ENCODE data around the gene NCAM1.
A peak's percentile ranks its signal among the peaks of the same experiment; 100 is the strongest.

Gene NCAM1

DNA sequence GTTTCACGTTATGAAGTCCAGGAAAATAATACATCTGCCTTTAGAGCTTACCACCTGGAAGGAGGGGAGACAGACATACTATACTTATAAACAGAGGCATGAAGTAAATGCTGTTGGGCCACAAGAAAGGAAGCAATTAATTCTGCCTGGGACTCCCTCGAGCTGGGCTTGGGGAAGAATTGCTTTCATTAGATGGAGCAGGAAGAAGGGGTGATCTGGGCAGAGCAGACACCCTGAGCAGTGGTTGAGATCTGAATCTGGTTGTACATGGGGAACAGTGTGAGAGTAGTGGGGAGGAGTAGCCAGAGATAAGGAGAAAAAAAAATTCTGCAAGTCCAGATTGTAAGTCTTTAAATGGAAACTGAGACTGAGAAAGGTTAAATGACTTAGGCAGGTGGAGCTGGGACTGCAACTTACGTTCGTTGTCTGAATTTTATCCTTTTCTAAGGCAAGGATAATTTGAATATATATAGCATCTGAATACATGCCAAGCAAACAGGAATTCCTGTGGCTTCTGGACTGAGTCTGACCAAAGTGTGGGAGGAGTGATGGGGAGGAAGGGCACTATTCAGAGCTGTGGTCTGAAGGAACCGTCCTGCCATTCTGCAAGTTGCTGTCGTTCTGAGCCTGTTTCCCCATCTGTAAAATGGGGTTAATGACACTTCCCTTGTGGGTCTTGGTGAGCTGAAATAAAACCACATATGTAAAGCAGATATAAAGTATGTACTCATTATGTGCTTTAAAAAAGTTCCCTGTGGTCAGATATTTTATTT is 7.9 kb downstream of the NCAM1 start:
- peak; percentile 52 for DNase-seq

- no peak for DNase-seq
Observed at GRCh38 chr11:112971195-112971594, 10.0 kb downstream of the NCAM1 start.

DNA sequence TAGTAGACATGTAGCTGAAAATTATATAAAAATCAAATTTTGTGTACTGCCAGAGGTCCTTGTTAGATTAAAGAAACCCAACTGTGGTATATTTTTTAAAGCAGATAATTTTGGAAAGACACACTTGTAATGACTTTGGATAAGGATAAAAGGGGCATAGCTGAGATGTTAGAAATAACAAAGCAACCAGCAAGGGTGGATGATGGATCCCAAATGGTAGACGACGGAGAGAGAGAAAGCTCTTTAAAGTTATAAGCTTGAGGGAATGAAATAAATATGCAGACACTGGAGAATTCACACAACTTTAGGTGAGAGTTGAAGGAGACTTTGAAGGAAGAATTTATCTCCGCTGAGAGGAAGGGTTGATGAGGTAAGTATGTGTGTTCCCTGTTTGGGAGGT is 10.6 kb downstream of the NCAM1 start:
- no peak for DNase-seq

GRCh38 chr11:112972399-112973145 is 11.4 kb downstream of the NCAM1 start:
- DNase-seq: no peak

- no peak for DNase-seq
Observed at GRCh38 chr11:112975051-112975450, 13.8 kb downstream of the NCAM1 start.

GRCh38 chr11:112975493-112975892 is 14.3 kb downstream of the NCAM1 start:
- DNase-seq: no peak

- peak; percentile 55 for DNase-seq
Observed at GRCh38 chr11:112977755-112978154, 16.5 kb downstream of the NCAM1 start.

DNA sequence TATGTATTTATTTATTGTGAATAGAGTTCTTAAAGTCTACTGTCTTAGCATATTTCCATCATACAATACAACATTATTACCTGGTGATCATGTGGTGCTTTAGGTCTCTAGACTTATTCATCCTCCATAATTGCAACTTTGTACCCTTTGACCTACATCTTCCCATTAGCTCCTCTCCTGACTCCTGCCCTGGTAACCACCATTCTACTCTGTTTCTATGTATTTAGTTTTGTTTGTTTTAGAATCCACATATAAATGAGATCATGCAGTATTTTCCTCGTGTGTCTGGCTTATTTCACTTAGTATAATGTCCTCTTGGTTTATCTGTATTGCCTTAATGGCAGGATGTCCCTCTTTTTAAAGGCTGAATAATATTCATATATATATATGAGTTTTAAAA is 22.7 kb downstream of the NCAM1 start:
- no peak for DNase-seq

GRCh38 chr11:112989198-112989597 is 28.0 kb downstream of the NCAM1 start:
- no peak for DNase-seq

DNA sequence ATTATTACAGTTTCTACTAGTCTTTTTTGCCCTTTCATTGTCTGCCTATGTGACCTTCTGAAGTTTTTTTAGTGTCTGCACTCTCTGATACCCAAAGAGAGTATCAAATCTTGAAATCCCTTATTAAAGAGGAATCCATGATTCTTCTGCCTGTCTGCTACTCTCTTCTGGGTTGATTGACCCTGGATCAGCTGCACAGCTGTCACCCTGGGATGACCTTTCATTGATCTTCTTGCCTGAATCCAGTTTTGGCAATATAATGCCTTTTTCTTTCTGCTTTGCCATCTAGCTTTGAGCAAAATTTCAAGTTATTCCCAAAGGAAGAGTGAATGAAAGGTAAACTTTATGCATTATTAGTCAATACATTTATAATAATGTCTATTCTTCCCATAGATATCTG is 32.6 kb downstream of the NCAM1 start:
- no peak for DNase-seq

DNA sequence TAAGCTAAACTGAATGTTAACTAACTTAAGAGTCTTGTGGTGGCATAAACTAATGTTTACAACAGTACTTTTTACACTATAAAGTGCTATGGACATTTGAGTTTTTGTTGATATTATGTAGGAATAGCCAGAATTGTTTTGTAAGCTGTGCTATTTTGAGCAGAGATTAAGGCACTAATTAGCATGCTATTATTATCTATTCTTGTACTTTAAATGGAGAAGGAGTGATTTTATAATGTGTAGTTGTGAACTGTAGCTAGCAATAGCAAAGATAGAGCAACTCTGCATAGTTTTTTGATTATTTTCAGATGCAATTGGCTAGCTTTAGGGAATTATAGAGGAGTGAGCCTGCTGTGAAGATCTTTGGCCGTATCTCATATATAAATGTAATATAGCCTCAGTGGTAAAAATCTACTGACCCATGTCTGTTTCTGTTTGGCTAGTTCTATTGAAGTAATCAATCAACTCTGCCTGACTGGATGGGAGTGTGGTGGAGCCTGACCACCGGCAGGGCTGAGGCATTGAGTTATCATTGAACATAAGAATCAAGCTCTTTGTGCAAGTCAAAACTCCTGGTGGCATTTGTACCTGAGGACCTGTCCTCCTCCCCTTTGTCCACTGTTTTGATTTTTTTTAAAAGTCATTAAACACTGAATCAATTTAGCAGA is 34.3 kb downstream of the NCAM1 start:
- DNase-seq: no peak

- DNase-seq: no peak
Observed at GRCh38 chr11:112996994-112997393, 35.8 kb downstream of the NCAM1 start.

- DNase-seq: no peak
Observed at GRCh38 chr11:112997857-112998466, 36.7 kb downstream of the NCAM1 start.

DNA sequence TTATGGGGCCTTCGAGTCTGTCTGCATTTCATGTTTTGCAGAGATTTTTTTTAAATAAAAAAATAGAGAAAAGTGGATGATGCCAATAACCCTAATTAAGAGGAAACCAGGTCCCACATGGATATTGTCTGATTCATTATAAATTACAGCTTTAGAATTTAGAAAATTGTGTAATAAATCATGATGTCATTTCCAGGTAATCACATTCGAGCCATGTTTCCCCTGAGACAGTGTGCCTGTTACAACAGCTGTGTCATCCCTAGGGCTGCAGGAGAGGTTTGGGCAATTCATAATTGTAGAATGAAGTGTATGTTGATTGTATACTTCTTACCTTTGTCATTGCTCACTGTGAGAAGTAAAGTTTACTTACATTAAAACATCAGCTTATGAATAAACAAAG is 38.3 kb downstream of the NCAM1 start:
- no peak for DNase-seq

- no peak for DNase-seq
Observed at GRCh38 chr11:113001709-113002108, 40.5 kb downstream of the NCAM1 start.

- DNase-seq: no peak
Observed at GRCh38 chr11:113006896-113007445, 45.8 kb downstream of the NCAM1 start.

DNA sequence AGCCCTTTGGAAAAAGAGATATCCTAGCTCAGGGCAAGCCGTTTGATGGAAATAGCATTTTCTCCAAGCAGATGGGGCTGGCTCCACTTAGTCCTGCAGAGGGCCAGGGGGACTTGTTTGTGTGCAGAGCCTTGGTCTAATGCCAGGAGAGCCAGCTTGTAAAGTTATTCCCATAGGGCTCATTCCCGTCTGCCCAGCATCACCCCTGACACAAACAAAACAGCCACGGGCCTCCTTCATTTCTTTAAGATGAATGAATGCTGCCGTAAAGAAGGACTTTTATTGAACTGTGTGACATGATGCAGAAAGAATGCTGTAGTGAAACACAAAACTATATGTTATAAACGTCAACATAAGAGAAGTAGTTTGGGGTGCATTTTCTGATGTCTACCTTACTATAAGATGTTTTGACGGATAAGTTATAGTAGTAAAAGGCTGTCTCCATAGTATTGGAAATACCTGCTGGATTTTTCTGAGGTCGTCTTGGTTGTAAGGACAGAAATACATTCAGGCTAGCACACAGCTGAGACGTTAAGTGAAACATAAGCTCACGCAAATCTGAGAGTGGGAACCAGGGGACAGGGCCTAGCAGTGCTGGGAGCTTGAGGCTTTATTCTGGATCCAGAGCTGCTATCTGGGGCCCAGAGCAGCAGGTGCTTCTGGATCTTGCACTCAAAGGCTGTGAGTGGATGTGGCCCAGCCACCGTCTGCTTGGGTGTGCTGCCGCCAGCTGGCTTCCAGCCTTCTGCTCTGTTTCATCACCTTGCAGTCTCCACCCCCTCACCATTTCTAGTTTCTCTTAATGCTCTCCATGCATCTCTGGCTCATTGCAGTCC is 53.3 kb downstream of the NCAM1 start:
- peak; percentile 45 for DNase-seq

DNA sequence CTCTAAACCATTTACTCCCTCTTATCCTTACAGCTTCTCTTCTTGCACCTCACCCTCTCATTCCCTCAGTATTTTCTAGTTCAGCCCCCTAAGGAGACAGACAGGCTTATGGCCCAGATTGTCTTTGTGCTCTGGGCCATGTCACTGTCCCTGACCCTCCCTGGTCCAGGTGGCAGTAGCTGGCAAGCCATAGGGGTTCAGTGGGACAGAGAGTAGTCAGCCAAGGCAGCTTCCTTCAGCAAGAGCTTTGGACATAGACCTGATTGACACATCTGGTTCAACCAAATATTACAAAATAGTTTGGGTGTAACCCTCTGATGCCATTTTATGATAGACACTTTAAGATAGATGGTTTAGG is 53.9 kb downstream of the NCAM1 start:
- DNase-seq: no peak

GRCh38 chr11:113016905-113017304 is 55.7 kb downstream of the NCAM1 start:
- no peak for DNase-seq

GRCh38 chr11:113018913-113019312 is 57.7 kb downstream of the NCAM1 start:
- DNase-seq: no peak

- no peak for DNase-seq
Observed at GRCh38 chr11:113019711-113020110, 58.5 kb downstream of the NCAM1 start.

GRCh38 chr11:113021111-113021510 is 59.9 kb downstream of the NCAM1 start:
- no peak for DNase-seq

All from fibroblast of skin of back (primary cell).